HG03135 (cell line): Measurements from ENCODE around the gene L3MBTL3.

Source experiments
- ATAC-seq: cut with Tn5 transposase; IDR thresholded peaks from one replicate; pipeline ENCODE4 v1.9.1; 2021; ENCODE audit warnings: mild to moderate bottlenecking, moderate library complexity; ENCODE audit not compliant: unreplicated experiment

The L3MBTL3 gene

GRCh38 chr6:130018292-130018743 lies at the start of gene L3MBTL3:
L3MBTL3 (plus strand) TSS chr6:130018581; CDS start chr6:130042700, 24,119 bp downstream.
- ATAC-seq: peak; percentile 56

DNA sequence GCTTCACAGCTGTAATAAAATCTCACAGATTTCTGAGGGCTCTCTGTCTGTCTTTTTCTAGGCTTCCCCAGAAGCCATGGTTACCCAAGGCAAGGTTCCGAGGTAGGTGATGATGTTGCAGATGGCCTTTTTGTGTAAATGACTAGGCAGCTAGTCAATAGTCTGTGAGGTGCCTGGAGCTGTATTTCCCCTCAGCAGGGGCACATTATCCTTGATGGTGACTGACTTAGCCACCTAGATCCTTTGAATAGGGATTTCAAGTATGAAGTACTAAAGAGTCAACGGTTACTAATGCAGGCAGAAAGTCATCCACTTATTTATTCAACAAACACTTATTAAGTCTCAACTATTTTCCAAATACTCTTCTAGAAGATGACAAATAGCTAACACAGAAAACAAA lies 49.3 kb upstream of the L3MBTL3 start:
- ATAC-seq: no peak

DNA sequence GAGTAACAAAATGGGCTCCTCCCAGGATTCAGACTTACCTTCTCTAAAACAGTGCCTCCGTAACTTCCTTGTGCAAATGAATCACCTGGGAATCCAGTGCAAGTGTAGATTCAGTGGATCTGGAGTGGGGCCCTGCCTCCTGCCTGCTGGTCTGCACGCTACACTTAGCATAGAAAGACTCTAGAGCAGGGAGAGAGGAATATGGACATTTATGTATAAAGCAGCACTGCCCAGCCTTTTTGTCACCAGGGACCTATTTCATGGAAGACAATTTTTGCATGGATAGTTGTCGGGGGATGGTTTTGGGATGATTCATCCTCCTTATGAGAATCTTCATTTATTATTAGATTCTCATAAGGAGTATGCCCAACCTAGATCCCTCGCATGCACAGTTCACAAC lies 42.3 kb upstream of the L3MBTL3 start:
- no peak for ATAC-seq

GRCh38 chr6:129978148-129978916 lies 40.0 kb upstream of the L3MBTL3 start:
- no peak for ATAC-seq

GRCh38 chr6:129980821-129981220 lies 37.6 kb upstream of the L3MBTL3 start:
- no peak for ATAC-seq

DNA sequence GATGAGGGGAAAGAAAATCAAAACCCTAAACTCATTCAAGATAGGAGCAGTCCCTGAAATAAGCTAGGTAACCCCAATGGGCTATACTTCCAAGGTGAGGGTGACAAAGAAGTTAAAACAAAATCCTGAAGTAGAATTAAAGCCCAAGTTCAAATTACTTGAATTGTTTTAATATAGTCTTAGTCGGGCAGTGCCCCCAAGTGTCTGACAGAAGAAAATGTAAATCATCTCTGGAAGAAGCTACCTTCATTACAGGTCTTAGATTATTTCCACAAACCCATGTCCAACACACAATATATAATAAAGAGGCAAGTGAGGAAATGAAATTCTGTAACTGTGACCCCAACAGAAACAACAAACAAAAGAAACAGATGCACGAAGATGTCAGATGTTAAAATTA lies 36.8 kb upstream of the L3MBTL3 start:
- no peak for ATAC-seq

GRCh38 chr6:129989396-129989795 lies 29.0 kb upstream of the L3MBTL3 start:
- ATAC-seq: no peak

GRCh38 chr6:129992881-129993280 lies 25.5 kb upstream of the L3MBTL3 start:
- no peak for ATAC-seq

DNA sequence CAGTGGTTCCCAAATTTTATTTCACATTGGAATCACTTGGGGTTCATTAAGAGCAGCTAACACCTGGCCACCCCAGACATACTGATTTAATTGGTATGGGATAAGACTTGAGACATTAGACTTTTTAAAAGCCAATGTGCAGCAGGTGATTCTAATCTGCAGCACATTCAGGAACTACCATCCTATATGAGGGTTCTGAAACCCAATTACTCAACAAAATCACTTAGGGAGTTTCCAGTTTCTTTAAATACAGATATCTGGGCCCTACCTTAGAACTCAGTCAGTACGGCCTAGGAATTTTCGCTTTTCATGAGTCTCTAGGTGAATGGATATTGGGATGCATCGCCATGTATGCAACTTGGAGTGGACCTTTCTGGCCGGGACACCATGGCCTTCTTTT lies 24.0 kb upstream of the L3MBTL3 start:
- no peak for ATAC-seq

GRCh38 chr6:129996387-129996786 lies 22.0 kb upstream of the L3MBTL3 start:
- no peak for ATAC-seq

GRCh38 chr6:130000526-130001421 lies 17.6 kb upstream of the L3MBTL3 start:
- no peak for ATAC-seq

DNA sequence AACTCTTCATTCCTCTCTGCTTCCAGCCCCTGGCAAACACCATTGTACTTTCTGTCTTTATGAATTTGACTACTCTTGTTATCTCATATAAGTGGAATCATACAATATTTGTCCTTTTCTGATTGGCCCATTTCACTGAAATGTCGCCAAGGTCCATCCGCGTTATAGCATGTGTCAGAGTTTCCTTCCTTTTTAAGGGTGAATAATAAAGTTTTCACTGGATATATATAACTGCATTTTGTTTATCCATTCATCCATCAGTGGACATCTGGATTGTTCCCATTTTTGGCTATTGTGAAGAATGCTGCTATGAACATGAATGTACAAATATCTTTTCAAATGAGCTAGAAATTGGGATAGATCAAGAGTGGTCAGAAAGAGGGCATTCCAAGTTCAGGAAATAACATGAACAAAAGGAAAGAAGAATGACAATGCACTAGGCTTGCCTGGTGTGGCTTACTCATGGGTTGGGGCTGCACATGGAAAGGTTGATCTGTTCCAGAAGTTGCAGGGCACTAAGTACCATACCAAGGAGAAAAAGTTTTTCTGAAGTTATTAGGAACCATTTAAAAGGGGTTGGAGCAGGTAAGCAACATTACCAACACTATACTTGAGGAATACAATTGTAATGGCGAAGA lies 10.0 kb upstream of the L3MBTL3 start:
- no peak for ATAC-seq

DNA sequence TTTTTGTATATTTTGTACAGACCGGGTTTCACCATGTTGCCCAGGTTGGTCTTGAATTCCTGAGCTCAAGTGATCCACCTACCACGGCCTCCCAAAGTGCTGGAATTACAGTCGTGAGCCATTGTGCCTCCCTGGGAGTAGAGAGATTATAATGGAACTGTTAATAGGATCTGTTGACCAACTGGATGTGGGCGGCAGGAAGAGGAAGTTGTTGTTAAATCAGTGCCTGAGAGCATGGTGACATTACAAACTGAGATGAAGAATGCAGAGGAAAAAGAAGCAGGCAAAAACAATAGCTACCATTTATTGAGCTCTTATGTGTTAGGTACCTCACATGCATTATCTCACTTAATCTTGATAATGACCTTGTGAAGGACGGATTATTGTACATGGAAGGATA lies 9.2 kb upstream of the L3MBTL3 start:
- no peak for ATAC-seq

GRCh38 chr6:130010387-130010786 lies 8.0 kb upstream of the L3MBTL3 start:
- no peak for ATAC-seq

DNA sequence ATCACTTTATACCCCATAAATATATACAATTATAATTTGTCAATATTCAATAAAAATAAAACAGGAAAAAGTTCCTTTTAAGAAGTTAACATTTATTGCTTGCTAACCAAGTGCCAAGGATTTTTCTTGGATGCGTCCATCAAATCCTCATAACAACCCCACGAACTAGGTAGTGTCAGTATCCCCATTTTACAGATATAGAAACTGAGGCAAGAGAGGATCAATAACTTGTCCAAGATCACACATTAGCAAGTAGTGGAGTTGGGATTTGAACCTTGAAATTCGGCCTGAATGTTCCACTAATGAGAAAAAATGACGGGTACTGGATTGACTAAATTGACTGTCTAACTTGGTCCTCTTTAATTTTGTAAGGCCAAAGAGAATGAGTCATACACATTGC lies 5.7 kb upstream of the L3MBTL3 start:
- no peak for ATAC-seq

DNA sequence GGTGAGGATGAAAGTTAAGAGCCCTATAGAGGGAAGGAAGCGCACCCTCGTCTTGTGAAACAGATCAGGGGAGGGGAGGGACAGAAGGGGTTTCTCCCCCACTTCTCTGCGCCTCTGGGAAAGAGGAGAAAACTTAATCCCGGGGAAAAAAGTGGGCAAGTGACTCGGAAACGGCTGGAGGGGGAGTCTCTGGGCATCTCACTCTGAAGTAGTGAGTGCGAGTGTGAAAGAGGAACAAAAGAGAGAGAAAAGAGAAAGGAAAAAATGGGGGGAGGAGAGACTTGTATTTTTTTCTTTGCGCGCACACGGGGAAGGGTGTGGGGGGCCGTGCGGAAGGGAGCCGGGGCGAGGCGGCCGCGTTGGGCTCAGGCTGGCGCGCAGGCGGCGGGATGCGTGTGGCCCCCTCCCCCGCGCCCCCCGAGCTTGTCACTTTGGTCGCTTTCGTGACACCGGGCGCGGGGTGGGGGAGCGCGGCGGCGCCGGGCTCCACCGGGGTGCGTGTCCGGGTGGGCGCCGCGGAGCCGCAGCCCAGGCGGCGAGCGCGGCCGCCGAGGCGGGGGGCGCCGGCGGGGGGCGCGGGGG lies 454 bp downstream of the L3MBTL3 start:
- ATAC-seq: peak; percentile 27

GRCh38 chr6:130019326-130020072 lies 1.1 kb downstream of the L3MBTL3 start:
- ATAC-seq: peak; percentile 25

GRCh38 chr6:130020073-130020906 lies 1.9 kb downstream of the L3MBTL3 start:
- no peak for ATAC-seq

DNA sequence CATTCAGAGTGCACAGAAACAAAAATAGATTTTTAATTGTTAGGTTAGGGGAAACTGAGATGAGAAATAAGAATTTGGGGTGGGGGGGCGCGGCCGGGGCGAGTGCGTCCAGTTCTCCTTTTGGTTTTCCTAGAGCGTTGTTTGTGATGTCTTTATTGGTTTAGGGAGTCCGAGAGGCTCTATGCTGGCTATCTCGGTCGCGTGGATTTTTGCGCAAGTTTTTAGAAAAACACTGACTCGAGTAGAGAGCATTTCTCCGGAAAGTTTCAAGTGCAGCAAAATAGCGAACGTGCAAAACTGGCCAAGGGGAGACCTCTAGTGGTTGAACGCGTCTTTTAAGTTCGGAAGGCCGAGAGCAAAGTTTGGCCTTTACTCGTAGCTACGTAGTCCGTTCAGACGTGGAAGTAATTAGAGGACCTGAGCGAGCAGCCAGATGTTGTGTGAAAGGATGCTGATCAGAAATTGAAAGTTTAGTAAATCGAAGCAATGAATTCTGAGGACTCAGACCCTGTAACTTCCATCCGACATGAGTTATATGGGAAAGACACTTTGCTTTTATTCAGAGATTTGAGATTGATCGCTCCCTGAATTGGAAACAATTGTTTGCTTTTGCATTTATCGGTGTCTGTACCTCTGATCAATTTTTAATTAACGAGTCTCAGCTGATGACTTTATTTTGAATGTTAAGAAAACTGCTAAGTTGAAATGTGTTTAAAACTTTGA lies 2.7 kb downstream of the L3MBTL3 start:
- ATAC-seq: peak; percentile 55
